Measurements from ENCODE around the gene CASS4. TPM values are rescaled to one million over a fixed set of nuclear protein-coding genes. Genes with fewer than 3 reads are reported as not detected.

CASS4 gene
- total RNA-seq, 1 donor from 2014 or later: 0.74 TPM

DNA sequence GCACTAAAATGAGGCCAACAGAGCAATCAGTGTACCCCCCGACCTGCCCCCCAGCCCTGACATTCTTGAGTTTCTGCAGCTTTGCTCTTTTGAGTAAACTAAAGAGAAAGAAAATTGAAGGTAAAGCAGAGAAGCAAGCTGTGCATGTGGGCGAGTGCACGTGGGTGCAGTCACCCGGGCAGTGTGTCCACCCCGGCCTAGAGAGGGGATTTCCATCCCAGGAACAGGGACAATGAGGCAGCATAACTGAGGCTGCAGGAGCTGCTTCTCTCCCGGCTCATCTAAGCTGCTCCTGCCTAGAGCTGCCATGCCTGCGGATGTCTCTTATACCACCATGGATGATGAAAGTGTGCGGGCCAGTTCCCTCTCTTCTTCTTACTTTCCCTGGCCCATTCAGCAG lies 16.8 kb downstream of the CASS4 start:
- no peak for DNase-seq (ENCODE audit: extremely low spot score in 2 of 2)
- intact Hi-C loops (cut with DNase I): no loop called here

DNA sequence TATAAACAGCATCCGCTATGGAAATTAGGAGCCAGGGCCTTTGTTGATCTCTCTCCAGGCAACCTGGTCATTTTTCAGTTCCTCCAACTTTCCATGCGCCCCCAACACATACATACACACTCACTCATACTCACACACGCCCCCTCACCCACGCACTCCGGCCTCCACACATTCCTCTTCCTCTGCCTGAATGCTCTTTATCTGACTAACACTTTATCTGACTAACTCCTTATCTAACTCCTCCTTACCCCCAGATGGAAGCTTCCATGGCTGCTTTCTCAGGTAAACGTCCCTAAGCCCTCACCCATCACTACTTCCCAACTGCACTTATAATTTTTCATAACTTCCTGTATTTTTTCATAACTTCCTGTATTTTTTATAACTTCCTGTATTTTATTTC lies 17.4 kb downstream of the CASS4 start:
- Histone ChIP-seq H3K4me3 (no peak overlapping the region), H3K27ac (no peak overlapping the region), H3K27me3 (no peaks in the 10 kb centered on the region), H3K9me3 (no peaks in the 10 kb centered on the region), H3K4me1 (no peaks in the 10 kb centered on the region), H3K36me3 (no peaks in the 10 kb centered on the region)
- no peak for TF ChIP-seq POLR2A (IDR thresholded peaks at IDR 0.05)
- TF ChIP-seq, protein P1, sequence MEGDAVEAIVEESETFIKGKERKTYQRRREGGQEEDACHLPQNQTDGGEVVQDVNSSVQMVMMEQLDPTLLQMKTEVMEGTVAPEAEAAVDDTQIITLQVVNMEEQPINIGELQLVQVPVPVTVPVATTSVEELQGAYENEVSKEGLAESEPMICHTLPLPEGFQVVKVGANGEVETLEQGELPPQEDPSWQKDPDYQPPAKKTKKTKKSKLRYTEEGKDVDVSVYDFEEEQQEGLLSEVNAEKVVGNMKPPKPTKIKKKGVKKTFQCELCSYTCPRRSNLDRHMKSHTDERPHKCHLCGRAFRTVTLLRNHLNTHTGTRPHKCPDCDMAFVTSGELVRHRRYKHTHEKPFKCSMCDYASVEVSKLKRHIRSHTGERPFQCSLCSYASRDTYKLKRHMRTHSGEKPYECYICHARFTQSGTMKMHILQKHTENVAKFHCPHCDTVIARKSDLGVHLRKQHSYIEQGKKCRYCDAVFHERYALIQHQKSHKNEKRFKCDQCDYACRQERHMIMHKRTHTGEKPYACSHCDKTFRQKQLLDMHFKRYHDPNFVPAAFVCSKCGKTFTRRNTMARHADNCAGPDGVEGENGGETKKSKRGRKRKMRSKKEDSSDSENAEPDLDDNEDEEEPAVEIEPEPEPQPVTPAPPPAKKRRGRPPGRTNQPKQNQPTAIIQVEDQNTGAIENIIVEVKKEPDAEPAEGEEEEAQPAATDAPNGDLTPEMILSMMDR (IDR thresholded peaks at IDR 0.05): no peak
- TF ChIP-seq POLR2AphosphoS5 (IDR thresholded peaks at IDR 0.05; ENCODE audit: insufficient read depth in 1 of 2, low read depth in 1 of 2): no peak
- intact Hi-C loops (cut with DNase I): no loop called here
- no peak for DNase-seq (ENCODE audit: extremely low spot score in 2 of 2)

More for the DNA sequence above, 16.8 kb downstream of the CASS4 start:
- Histone ChIP-seq H3K4me3 (no peak overlapping the region), H3K4me1 (no peaks in the 10 kb centered on the region), H3K36me3 (no peaks in the 10 kb centered on the region), H3K27me3 (no peaks in the 10 kb centered on the region), H3K9me3 (no peaks in the 10 kb centered on the region), H3K27ac (no peak overlapping the region)
- TF ChIP-seq, protein P1 (IDR thresholded peaks at IDR 0.05): no peak
- TF ChIP-seq POLR2A (IDR thresholded peaks at IDR 0.05): no peak
- TF ChIP-seq POLR2AphosphoS5 (IDR thresholded peaks at IDR 0.05; ENCODE audit: insufficient read depth in 1 of 2, low read depth in 1 of 2): no peak

DNA sequence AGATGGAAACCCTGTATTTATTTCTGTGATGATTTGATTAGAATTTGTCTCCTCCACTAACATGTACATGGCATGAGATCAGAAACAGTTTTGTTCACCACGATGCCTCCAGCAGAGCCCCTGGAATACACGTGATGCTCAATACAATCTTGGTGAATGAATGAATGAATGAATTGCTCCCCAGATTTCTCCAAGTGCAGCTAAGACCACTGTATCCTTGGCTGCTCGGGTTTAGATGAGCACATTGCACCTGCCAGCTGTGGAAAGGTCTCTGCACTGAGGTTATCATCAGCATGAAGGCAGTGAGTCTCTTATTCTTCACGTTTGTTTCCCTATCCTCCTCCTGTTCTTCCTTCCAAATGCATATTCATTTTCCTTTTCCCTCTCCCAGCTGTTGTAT lies 17.9 kb downstream of the CASS4 start:
- Histone ChIP-seq H3K27ac (no peak overlapping the region), H3K9me3 (no peaks in the 10 kb centered on the region), H3K36me3 (no peaks in the 10 kb centered on the region), H3K4me3 (no peak overlapping the region), H3K27me3 (no peaks in the 10 kb centered on the region), H3K4me1 (no peaks in the 10 kb centered on the region)
- TF ChIP-seq POLR2AphosphoS5 (IDR thresholded peaks at IDR 0.05; ENCODE audit: insufficient read depth in 1 of 2, low read depth in 1 of 2): no peak
- TF ChIP-seq, protein P1 (IDR thresholded peaks at IDR 0.05): no peak
- intact Hi-C loops (cut with DNase I): no loop called here
- DNase-seq (ENCODE audit: extremely low spot score in 2 of 2): no peak

DNA sequence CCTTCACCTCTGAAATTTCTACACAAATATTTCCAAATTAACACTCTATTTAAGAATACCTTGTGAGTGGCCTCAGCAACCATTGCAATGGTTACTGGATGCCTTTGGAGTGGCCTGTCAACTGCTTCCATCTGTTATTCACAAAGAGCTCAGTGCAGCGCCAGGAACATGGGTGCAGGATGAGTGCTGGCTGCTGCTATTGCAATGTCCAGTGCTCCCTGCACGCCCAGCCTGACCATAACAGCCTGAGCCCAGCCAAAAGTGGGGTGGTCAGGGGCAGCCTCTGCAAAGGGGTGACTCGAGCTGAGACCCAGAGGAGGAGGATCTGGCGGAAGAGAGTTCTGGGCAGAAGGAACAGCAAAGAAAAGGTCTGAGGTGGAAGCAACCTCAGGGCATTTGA lies 18.4 kb downstream of the CASS4 start:
- Histone ChIP-seq H3K36me3 (no peaks in the 10 kb centered on the region), H3K27ac (no peak overlapping the region), H3K9me3 (no peaks in the 10 kb centered on the region), H3K4me3 (no peak overlapping the region), H3K4me1 (no peaks in the 10 kb centered on the region), H3K27me3 (no peaks in the 10 kb centered on the region)
- DNase-seq (ENCODE audit: extremely low spot score in 2 of 2): no peak
- TF ChIP-seq POLR2A (IDR thresholded peaks at IDR 0.05): no peak
- TF ChIP-seq POLR2AphosphoS5 (IDR thresholded peaks at IDR 0.05; ENCODE audit: insufficient read depth in 1 of 2, low read depth in 1 of 2): no peak
- TF ChIP-seq, protein P1 (IDR thresholded peaks at IDR 0.05): no peak
- intact Hi-C loops (cut with DNase I): no loop called here

DNA sequence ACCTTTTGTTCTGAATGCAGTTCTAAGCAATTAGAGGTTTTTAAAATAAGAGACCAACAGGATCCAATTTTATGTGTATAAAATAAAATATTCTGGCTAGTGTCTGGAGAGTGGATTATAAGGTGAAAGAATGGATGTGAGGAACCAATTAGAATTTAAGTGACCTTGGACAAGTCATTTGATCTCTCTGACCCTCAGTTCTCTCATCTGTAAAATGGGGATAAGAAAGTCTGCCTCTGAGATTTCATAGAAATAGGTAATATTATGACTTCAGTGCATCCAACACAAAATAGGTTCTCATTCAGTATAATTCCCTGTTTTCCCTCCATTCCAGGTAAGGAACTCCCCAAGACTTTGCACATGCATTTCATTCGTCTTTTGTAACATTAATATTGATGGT lies 18.9 kb downstream of the CASS4 start:
- DNase-seq (ENCODE audit: extremely low spot score in 2 of 2): no peak
- Histone ChIP-seq H3K36me3 (no peaks in the 10 kb centered on the region), H3K9me3 (no peaks in the 10 kb centered on the region), H3K27ac (no peak overlapping the region), H3K4me3 (no peak overlapping the region), H3K27me3 (no peaks in the 10 kb centered on the region), H3K4me1 (no peaks in the 10 kb centered on the region)
- no peak for TF ChIP-seq POLR2AphosphoS5 (IDR thresholded peaks at IDR 0.05; ENCODE audit: insufficient read depth in 1 of 2, low read depth in 1 of 2)
- TF ChIP-seq, protein P1 (IDR thresholded peaks at IDR 0.05): no peak
- TF ChIP-seq POLR2A (IDR thresholded peaks at IDR 0.05): no peak
- intact Hi-C loops (cut with DNase I): no loop called here
